ENCODE measurements around the gene ZBTB16. TPM values are rescaled to one million over a fixed set of nuclear protein-coding genes. Genes with fewer than 3 reads are reported as not detected.

ZBTB16 gene
- total RNA-seq, 1 donor from 2014 or later = 39.4 TPM

DNA sequence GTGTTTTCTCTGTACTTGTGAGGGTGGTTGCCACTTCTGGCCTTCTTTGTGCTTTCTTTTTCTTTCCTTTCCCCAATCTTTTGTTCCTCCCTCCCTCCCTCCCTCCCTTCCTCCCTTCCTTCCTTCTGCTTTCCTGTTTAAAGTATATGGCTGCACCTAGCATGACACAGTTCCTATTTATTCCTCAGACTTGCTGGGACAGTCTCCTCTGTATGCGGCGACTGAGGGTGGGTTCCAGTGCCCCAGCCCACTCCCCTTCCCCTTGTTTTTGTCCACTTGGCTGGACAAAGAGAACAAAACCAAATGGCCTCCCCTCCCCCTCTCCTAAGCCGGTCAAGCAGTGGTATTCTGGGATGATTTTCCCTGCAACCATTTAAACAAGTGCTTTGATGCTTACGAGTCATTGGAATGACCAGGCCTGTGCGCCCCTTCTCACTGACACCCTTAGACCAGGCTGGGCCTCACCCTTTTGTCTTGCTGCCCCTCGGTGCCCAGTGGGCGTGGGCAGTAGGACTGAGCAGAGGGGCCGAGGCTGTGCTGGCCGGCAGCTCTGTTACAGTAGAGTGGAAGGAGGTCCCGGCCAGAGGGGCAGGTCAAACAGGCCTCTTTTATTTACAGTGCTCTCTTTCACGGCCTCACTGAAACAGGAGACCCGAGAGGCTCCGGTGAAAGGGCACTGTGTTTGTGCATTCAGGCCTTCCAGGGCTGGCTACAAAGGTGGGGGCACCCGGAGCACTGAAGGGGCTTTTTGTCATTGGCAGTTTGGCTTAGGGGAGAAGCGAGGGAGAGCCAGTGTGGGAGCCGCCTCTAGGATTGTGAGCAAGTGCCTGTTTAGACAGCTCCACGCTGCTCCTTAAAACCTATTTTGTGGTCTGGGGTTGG, 32.2 kb downstream of the ZBTB16 start:
- peak; percentile 76 for DNase-seq (ENCODE audit: low read depth, low spot score)
- H3K4me1 Mint-ChIP-seq = peaks cover 82% of the 10 kb centered on the region
- no peaks in the 10 kb centered on the region for H3K9me3 Mint-ChIP-seq
- H3K27me3 Mint-ChIP-seq (ENCODE audit: low read depth) = no peaks in the 10 kb centered on the region
- H3K36me3 Mint-ChIP-seq (ENCODE audit: low read depth) = peaks cover 10% of the 10 kb centered on the region
- TF ChIP-seq CTCF (conservative IDR thresholded peaks at IDR 0.05) = no peak
- peak overlapping the region; percentile 81 for H3K4me3 Mint-ChIP-seq
- H3K27ac Mint-ChIP-seq (ENCODE audit: unreplicated experiment) = peak overlapping the region; percentile 99

- Mint-ChIP-seq H3K9me3 (no peaks in the 10 kb centered on the region), H3K36me3 (ENCODE audit: low read depth) (peaks cover 4% of the 10 kb centered on the region), H3K4me1 (peaks cover 80% of the 10 kb centered on the region), H3K4me3 (peak overlapping the region; percentile 81), H3K27me3 (ENCODE audit: low read depth) (no peaks in the 10 kb centered on the region), H3K27ac (ENCODE audit: unreplicated experiment) (peak overlapping the region; percentile 99)
- no peak for TF ChIP-seq CTCF (conservative IDR thresholded peaks at IDR 0.05)
- no peak for DNase-seq (ENCODE audit: low read depth, low spot score)
These were observed 33.0 kb downstream of the ZBTB16 start for GRCh38 chr11:114092478-114092877.

DNA sequence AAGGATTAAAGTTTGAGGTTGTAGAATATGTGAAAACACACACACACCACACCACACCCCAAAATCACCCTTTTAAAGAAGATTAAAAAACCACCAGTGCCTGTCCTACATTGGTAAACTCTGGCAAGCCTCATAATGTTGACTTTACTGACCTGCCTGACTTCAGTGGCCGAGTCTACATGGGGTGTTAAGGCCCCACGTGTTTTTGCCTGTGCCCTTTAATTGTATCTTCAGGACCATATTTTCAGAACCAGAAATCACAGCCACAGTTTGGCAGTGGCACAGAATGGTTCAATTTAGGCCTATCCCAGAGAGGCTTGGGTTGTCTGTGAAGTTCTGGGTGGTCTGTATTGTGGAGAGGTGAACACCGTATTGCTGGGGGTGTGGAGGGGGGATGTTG, 33.4 kb downstream of the ZBTB16 start:
- no peak for DNase-seq (ENCODE audit: low read depth, low spot score)
- Mint-ChIP-seq H3K27ac (ENCODE audit: unreplicated experiment) (peak overlapping the region; percentile 99), H3K27me3 (ENCODE audit: low read depth) (no peaks in the 10 kb centered on the region), H3K4me3 (peak overlapping the region; percentile 81), H3K9me3 (no peaks in the 10 kb centered on the region), H3K36me3 (ENCODE audit: low read depth) (no peaks in the 10 kb centered on the region), H3K4me1 (peaks cover 80% of the 10 kb centered on the region)
- TF ChIP-seq CTCF (conservative IDR thresholded peaks at IDR 0.05) = no peak

- no peaks in the 10 kb centered on the region for H3K9me3 Mint-ChIP-seq
- H3K4me3 Mint-ChIP-seq = no peak overlapping the region
- no peaks in the 10 kb centered on the region for H3K36me3 Mint-ChIP-seq (ENCODE audit: low read depth)
- DNase-seq (ENCODE audit: low read depth, low spot score) = no peak
- H3K27me3 Mint-ChIP-seq (ENCODE audit: low read depth) = no peaks in the 10 kb centered on the region
- TF ChIP-seq CTCF (conservative IDR thresholded peaks at IDR 0.05) = no peak
- peaks cover 80% of the 10 kb centered on the region for H3K4me1 Mint-ChIP-seq
- peak overlapping the region; percentile 83 for H3K27ac Mint-ChIP-seq (ENCODE audit: unreplicated experiment)
These were observed 35.0 kb downstream of the ZBTB16 start for GRCh38 chr11:114094516-114094915.

GRCh38 chr11:114095899-114096298, 36.4 kb downstream of the ZBTB16 start:
- Mint-ChIP-seq H3K36me3 (ENCODE audit: low read depth) (no peaks in the 10 kb centered on the region), H3K9me3 (no peaks in the 10 kb centered on the region), H3K4me3 (no peak overlapping the region), H3K4me1 (peaks cover 77% of the 10 kb centered on the region), H3K27me3 (ENCODE audit: low read depth) (no peaks in the 10 kb centered on the region), H3K27ac (ENCODE audit: unreplicated experiment) (no peak overlapping the region)
- no peak for TF ChIP-seq CTCF (conservative IDR thresholded peaks at IDR 0.05)
- no peak for DNase-seq (ENCODE audit: low read depth, low spot score)
